GM12864 (cell line): Measurements from ENCODE around the gene HBA1.
A peak's percentile ranks its signal among the peaks of the same experiment; 100 is the strongest.

Experiments
- DNase-seq: peaks from one replicate; pipeline ENCODE4 v3.0.0-alpha.2; 2011; ENCODE audit warnings: low read depth
- H3K4me3 ChIP-seq: 2 replicates; pipeline ENCODE4 v1.5.1; 2011; ENCODE audit warnings: mild to moderate bottlenecking, low read depth, low read length, control low read depth
- CTCF ChIP-seq: IDR thresholded peaks from 2 replicates; pipeline ENCODE4 v1.5.1; 2011; ENCODE audit warnings: low read depth, mild to moderate bottlenecking, moderate library complexity, low read length, control low read depth, inconsistent platforms; ENCODE audit errors: missing control alignments

Gene HBA1

GRCh38 chr16:187330-187729 lies 10.8 kb downstream of the HBA1 start:
- no peak for TF ChIP-seq CTCF
- DNase-seq, result no peak
- H3K4me3 ChIP-seq, result no peak overlapping the region

GRCh38 chr16:188674-189073 lies 12.2 kb downstream of the HBA1 start:
- no peak for DNase-seq
- TF ChIP-seq CTCF, result peak; percentile 39
- no peak overlapping the region for H3K4me3 ChIP-seq

GRCh38 chr16:189604-190186 lies 13.2 kb downstream of the HBA1 start:
- H3K4me3 ChIP-seq, result no peak overlapping the region
- DNase-seq, result no peak
- no peak for TF ChIP-seq CTCF

GRCh38 chr16:191831-192230 lies 15.4 kb downstream of the HBA1 start:
- no peak overlapping the region for H3K4me3 ChIP-seq
- TF ChIP-seq CTCF, result no peak
- no peak for DNase-seq

DNA sequence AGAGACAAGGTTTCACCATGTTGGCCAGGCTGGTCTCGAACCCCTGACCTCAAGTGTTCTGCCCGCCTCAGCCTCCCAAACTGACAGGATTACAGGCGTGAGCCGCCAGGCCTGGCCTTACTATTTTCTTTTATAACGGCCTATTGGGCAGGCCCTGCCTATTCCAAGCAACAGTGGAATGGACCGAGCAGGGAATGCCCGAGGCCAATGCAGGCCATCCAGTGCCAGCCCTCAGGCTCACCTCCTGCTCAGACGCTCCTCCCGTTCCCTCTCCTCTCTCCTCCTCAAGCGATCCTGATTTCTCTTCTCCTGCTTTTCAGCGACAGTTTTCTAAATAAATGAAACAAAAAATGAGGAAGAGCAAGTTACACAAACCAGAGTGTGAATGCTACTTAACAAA lies 16.2 kb downstream of the HBA1 start:
- no peak overlapping the region for H3K4me3 ChIP-seq
- no peak for TF ChIP-seq CTCF

DNA sequence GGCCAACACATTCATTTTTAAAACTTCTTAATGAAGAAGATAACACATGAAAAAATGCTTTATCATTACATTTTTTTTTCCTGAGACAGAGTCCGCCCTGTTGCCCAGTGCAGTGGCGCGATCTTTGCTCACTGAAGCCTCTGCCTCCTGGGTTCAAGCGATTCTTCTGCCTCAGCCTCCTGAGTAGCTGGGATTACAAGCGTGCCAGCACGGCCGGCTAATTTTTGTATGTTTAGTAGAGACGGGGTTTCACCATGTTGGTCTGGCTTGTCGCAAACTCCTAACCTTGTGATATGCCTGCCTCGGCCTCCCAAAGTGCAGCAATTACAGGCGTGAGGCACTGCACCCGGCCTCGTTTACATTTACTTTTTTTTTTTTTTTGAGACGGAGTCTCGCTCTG lies 17.0 kb downstream of the HBA1 start:
- no peak for DNase-seq
- TF ChIP-seq CTCF, result no peak
- H3K4me3 ChIP-seq, result no peak overlapping the region

More for the DNA sequence above, 16.2 kb downstream of the HBA1 start:
- DNase-seq, result no peak

- DNase-seq, result no peak
- no peak for TF ChIP-seq CTCF
- no peak overlapping the region for H3K4me3 ChIP-seq
Observed at GRCh38 chr16:194516-194915, 18.0 kb downstream of the HBA1 start.
